Esophagus mucosa (tissue), 1 donor: ENCODE data around the gene SAA2. TPM values are rescaled to one million over a fixed set of nuclear protein-coding genes. Genes with fewer than 3 reads are reported as not detected.
A peak's percentile ranks its signal among the peaks of the same experiment; 100 is the strongest.
"Not testable (repeated sequence)": the region's sequence is repeated elsewhere in the genome, so short reads cannot be mapped to it uniquely, and the experiment has no call there.

Experiments
- ATAC-seq: fragments of 200-7000 bp; cut with Tn5 transposase; one replicate; pipeline ENCODE4 v1.9.1; 2020
- total RNA-seq: library from RNA; stranded (reverse); gene quantifications from one replicate; pipeline ENCODE4 v1.2.4, GENCODE V29; 2023
- donor health status: DM: yes; HTN: yes; CAD: no.

SAA2 gene
- total RNA-seq, 1 donor from 2014 or later: 19.0 TPM

GRCh38 chr11:18247191-18247581 lies 1.3 kb downstream of the SAA2 start:
- peak; percentile 53 for ATAC-seq

- peak; percentile 75 for ATAC-seq
These were observed 1.9 kb downstream of the SAA2 start for GRCh38 chr11:18246379-18247190.

GRCh38 chr11:18245396-18245795 lies 3.1 kb downstream of the SAA2 start:
- no peak for ATAC-seq

- ATAC-seq: peak; percentile 66
These were observed 4.6 kb downstream of the SAA2 start for GRCh38 chr11:18243783-18244362.

GRCh38 chr11:18239655-18240054 lies 8.8 kb downstream of the SAA2 start:
- no peak for ATAC-seq

- ATAC-seq: no peak
These were observed 11.7 kb downstream of the SAA2 start, which contains the start of gene SAA4 for GRCh38 chr11:18236664-18237356. Gene SAA4 (minus strand): TSS chr11:18236802. CDS start chr11:18235926, 876 bp downstream.

- no peak for ATAC-seq
These were observed 12.8 kb downstream of the SAA2 start for GRCh38 chr11:18235394-18236334.

GRCh38 chr11:18233912-18234311 lies 14.6 kb downstream of the SAA2 start:
- ATAC-seq: no peak

GRCh38 chr11:18230859-18231258 lies 17.6 kb downstream of the SAA2 start:
- no peak for ATAC-seq

GRCh38 chr11:18229501-18229900 lies 19.0 kb downstream of the SAA2 start:
- ATAC-seq: peak; percentile 28

- ATAC-seq: no peak
These were observed 22.6 kb downstream of the SAA2 start for GRCh38 chr11:18225913-18226312.

- ATAC-seq: no peak
These were observed 24.7 kb downstream of the SAA2 start for GRCh38 chr11:18223591-18224387.

GRCh38 chr11:18222814-18223421 lies 25.6 kb downstream of the SAA2 start:
- ATAC-seq: peak; percentile 11

GRCh38 chr11:18221274-18221876 lies 27.1 kb downstream of the SAA2 start:
- ATAC-seq: no peak

GRCh38 chr11:18209058-18209457 lies 39.4 kb downstream of the SAA2 start:
- no peak for ATAC-seq

GRCh38 chr11:18204771-18205170 lies 43.7 kb downstream of the SAA2 start:
- no peak for ATAC-seq

- ATAC-seq: no peak
These were observed 44.2 kb downstream of the SAA2 start for GRCh38 chr11:18204220-18204619.

GRCh38 chr11:18203723-18204122 lies 44.7 kb downstream of the SAA2 start:
- ATAC-seq: no peak

- ATAC-seq: not testable (repeated sequence)
These were observed 50.7 kb downstream of the SAA2 start for GRCh38 chr11:18197738-18198137.

GRCh38 chr11:18196532-18196931 lies 51.9 kb downstream of the SAA2 start:
- no peak for ATAC-seq
